HG03045 (cell line): Measurements from ENCODE around the gene CACNA1B.

Source experiments
- ATAC-seq: cut with Tn5 transposase; IDR thresholded peaks from one replicate; pipeline ENCODE4 v1.9.1; 2021; ENCODE audit warnings: mild to moderate bottlenecking, moderate library complexity; ENCODE audit not compliant: unreplicated experiment

The CACNA1B gene

GRCh38 chr9:138067613-138068367 is 190.2 kb downstream of the CACNA1B start:
- ATAC-seq, result no peak

GRCh38 chr9:138068601-138069035 is 191.0 kb downstream of the CACNA1B start:
- ATAC-seq, result no peak

GRCh38 chr9:138069731-138070456 is 192.3 kb downstream of the CACNA1B start:
- no peak for ATAC-seq

GRCh38 chr9:138070815-138071214 is 193.2 kb downstream of the CACNA1B start:
- ATAC-seq, result no peak

GRCh38 chr9:138071292-138071691 is 193.7 kb downstream of the CACNA1B start:
- ATAC-seq, result no peak

- no peak for ATAC-seq
These were observed 194.1 kb downstream of the CACNA1B start for GRCh38 chr9:138071731-138072130.

GRCh38 chr9:138072161-138072842 is 194.7 kb downstream of the CACNA1B start:
- no peak for ATAC-seq

GRCh38 chr9:138072897-138073296 is 195.3 kb downstream of the CACNA1B start:
- ATAC-seq, result no peak

- no peak for ATAC-seq
These were observed 195.8 kb downstream of the CACNA1B start for GRCh38 chr9:138073408-138073807.

GRCh38 chr9:138073808-138074207 is 196.2 kb downstream of the CACNA1B start:
- ATAC-seq, result no peak

GRCh38 chr9:138074516-138074915 is 196.9 kb downstream of the CACNA1B start:
- no peak for ATAC-seq

GRCh38 chr9:138075496-138075895 is 197.9 kb downstream of the CACNA1B start:
- no peak for ATAC-seq

- no peak for ATAC-seq
These were observed 198.5 kb downstream of the CACNA1B start for GRCh38 chr9:138075961-138076649.

GRCh38 chr9:138076650-138077009 is 199.0 kb downstream of the CACNA1B start:
- no peak for ATAC-seq

- ATAC-seq, result no peak
These were observed 199.5 kb downstream of the CACNA1B start for GRCh38 chr9:138077126-138077525.

GRCh38 chr9:138077898-138078540 is 200.4 kb downstream of the CACNA1B start:
- ATAC-seq, result no peak

- no peak for ATAC-seq
These were observed 201.3 kb downstream of the CACNA1B start for GRCh38 chr9:138078846-138079245.

GRCh38 chr9:138080979-138081378 is 203.4 kb downstream of the CACNA1B start:
- no peak for ATAC-seq

GRCh38 chr9:138082918-138083636 is 205.5 kb downstream of the CACNA1B start:
- no peak for ATAC-seq

GRCh38 chr9:138083873-138084272 is 206.3 kb downstream of the CACNA1B start:
- ATAC-seq, result no peak
